ENCODE results near the gene CEP135. TPM values are rescaled to one million over a fixed set of nuclear protein-coding genes. Genes with fewer than 3 reads are reported as not detected.

The CEP135 gene
- total and polyA plus RNA-seq, 2 donors (not counting 3 experiments of a cell fraction or from before 2014, with no cell fraction given), result 2.8 to 15.3 TPM

DNA sequence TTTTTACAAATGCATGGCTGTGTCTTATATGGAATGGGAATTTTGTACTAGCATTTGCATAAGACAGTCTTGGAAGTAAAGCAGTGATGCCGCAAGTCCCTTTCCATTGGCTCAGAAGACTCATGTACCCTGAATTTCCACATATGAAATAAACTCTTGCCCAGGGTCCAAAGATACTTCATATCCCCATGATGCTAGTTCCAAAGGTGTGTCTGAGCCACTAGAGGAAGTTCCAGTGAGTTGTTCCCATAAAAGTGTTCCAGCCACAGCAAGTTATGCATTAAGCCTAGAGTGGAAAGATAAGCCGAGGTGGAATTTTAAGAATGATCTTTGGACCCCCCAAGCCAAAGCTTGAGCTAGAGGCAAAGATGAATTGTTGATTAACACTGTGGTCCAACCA lies 9.3 kb upstream of the CEP135 start:
- ChIA-PET CTCF (interaction anchor here (1.6 kb wide), 1 partner anchor 9 kb away, joined by 5 read pairs; the partner anchor contains the start of gene CEP135), POLR2A (no interaction called here)
- Histone ChIP-seq H3K79me2 (ENCODE audit: control insufficient read depth, insufficient read depth, low read length) (peaks cover 21% of the 10 kb centered on the region), H3K9me3 (replicated peaks; ENCODE audit: control insufficient read depth, insufficient read depth, low read length) (no peaks in the 10 kb centered on the region), H3K9ac (replicated peaks; ENCODE audit: extremely low read depth, insufficient read depth, low read length) (no peak overlapping the region), H4K20me1 (replicated peaks; ENCODE audit: control insufficient read depth, extremely low read depth, insufficient read depth, low read length) (no peaks in the 10 kb centered on the region), H3K4me2 (ENCODE audit: insufficient read depth, low read length) (no peak overlapping the region), H3K4me3 (replicated peaks in 1 of 3; ENCODE audit: insufficient read depth in 1 of 3, low read depth in 1 of 3, low read length in 3 of 3) (no peak overlapping the region), H2AFZ (ENCODE audit: low read depth, low read length) (no peak overlapping the region), H3K9me1 (replicated peaks; ENCODE audit: control insufficient read depth, extremely low read depth, insufficient read depth, low read length) (no peaks in the 10 kb centered on the region), H3K4me1 (ENCODE audit: control insufficient read depth, extremely low read depth, insufficient read depth, low read length) (no peaks in the 10 kb centered on the region), H3K27me3 (ENCODE audit: control insufficient read depth in 2 of 2, insufficient read depth in 2 of 2, low read length in 2 of 2) (no peaks in the 10 kb centered on the region), H3K27ac (ENCODE audit: insufficient read depth, low read depth, low read length) (no peak overlapping the region), H3K36me3 (ENCODE audit: control insufficient read depth in 2 of 2, extremely low read depth in 1 of 2, insufficient read depth in 2 of 2, low read length in 2 of 2) (peaks cover 7 to 26% of the 10 kb centered on the region in 2 experiments)
- DNase-seq (ENCODE audit: low read depth, low spot score) (no peak), FAIRE-seq (no peak)
- dilution Hi-C loops (cut with MboI; ENCODE audit: extremely low pct_ligation_motif_present, low sequenced_read_pairs) (no loop called here), intact Hi-C loops (cut with micrococcal nuclease) (no loop called here)
- no TSS peak for BruUV-seq (replicated peaks)
- no peak for TF ChIP-seq JUN (IDR thresholded peaks at IDR 0.05; ENCODE audit: borderline replicate concordance, insufficient read depth, insufficient read length, low read depth)
- TF ChIP-seq FOS (IDR thresholded peaks at IDR 0.05; ENCODE audit: borderline replicate concordance, insufficient read depth, low read length), result no peak
- no peak for TF ChIP-seq GATA2 (IDR thresholded peaks at IDR 0.05; ENCODE audit: insufficient read depth, insufficient read length, low read depth, low read length)
- TF ChIP-seq EZH2 (IDR thresholded peaks at IDR 0.05; ENCODE audit: borderline replicate concordance, low read depth, low read length, severe bottlenecking), result no peak
- no peak for TF ChIP-seq POLR2AphosphoS5 (IDR thresholded peaks at IDR 0.05; ENCODE audit: insufficient read depth, low read depth, low read length)
- TF ChIP-seq, protein P1, sequence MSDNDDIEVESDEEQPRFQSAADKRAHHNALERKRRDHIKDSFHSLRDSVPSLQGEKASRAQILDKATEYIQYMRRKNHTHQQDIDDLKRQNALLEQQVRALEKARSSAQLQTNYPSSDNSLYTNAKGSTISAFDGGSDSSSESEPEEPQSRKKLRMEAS (IDR thresholded peaks at IDR 0.05; ENCODE audit: insufficient read depth, insufficient read length), result no peak
- TF ChIP-seq, protein P2, sequence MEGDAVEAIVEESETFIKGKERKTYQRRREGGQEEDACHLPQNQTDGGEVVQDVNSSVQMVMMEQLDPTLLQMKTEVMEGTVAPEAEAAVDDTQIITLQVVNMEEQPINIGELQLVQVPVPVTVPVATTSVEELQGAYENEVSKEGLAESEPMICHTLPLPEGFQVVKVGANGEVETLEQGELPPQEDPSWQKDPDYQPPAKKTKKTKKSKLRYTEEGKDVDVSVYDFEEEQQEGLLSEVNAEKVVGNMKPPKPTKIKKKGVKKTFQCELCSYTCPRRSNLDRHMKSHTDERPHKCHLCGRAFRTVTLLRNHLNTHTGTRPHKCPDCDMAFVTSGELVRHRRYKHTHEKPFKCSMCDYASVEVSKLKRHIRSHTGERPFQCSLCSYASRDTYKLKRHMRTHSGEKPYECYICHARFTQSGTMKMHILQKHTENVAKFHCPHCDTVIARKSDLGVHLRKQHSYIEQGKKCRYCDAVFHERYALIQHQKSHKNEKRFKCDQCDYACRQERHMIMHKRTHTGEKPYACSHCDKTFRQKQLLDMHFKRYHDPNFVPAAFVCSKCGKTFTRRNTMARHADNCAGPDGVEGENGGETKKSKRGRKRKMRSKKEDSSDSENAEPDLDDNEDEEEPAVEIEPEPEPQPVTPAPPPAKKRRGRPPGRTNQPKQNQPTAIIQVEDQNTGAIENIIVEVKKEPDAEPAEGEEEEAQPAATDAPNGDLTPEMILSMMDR (IDR thresholded peaks at IDR 0.05; ENCODE audit: extremely low read depth in 1 of 2, insufficient read depth in 1 of 2, low read depth in 1 of 2, low read length in 2 of 2), result no peak
- TF ChIP-seq POLR2A (IDR thresholded peaks at IDR 0.05; ENCODE audit: low read depth, low read length), result no peak
- TF ChIP-seq MYC (IDR thresholded peaks at IDR 0.05; ENCODE audit: low read depth, low read length), result no peak
